ENCODE measurements around the gene ZC3H15.

GRCh38 chr2:186526281-186526680, 40.2 kb downstream of the ZC3H15 start:
- TF ChIP-seq CTCF (IDR thresholded peaks at IDR 0.05): no peak
- no peak for TF ChIP-seq POLR2A (IDR thresholded peaks at IDR 0.05)

Measured in heart left ventricle (tissue), 13 donors.